Thyroid gland (tissue), 4 donors: ENCODE results near the gene PCDH1.

Source experiments
- CTCF ChIP-seq, 6 experiments: fragments of 200-600 bp in 3 of 6; fragments of 450-650 bp in 3 of 6; sonication (generic) in 3 of 6; IDR thresholded peaks; one replicate each; pipeline ENCODE4 v1.5.1; 2016 to 2019; ENCODE audit warnings: antibody characterized with exemption in 6 of 6, mild to moderate bottlenecking in 2 of 6, inconsistent platforms in 1 of 6, moderate library complexity in 1 of 6
- POLR2A ChIP-seq, 2 donors: fragments of 450-650 bp; IDR thresholded peaks; one replicate each; pipeline ENCODE4 v1.6.1; 2017; ENCODE audit warnings: antibody characterized with exemption in 2 of 2, mild to moderate bottlenecking in 2 of 2, moderate library complexity in 1 of 2

- no peak for TF ChIP-seq CTCF (IDR thresholded peaks at IDR 0.05)
- no peak for TF ChIP-seq POLR2A (IDR thresholded peaks at IDR 0.05)
Observed at GRCh38 chr5:141824717-141825116, 53.5 kb downstream of the PCDH1 start.
